GM20000 (cell line): Measurements from ENCODE around the gene TDRD3.

Experiments used
- DNase-seq: peaks from one replicate; pipeline ENCODE4 v3.0.0; 2012; ENCODE audit warnings: low spot score
- TF ChIP-seq, protein P1 (sequence below): IDR thresholded peaks from 2 replicates; pipeline ENCODE4 v1.5.1; 2012; ENCODE audit warnings: mild to moderate bottlenecking, control low read depth; ENCODE audit errors: extremely low read depth, missing control alignments

Gene TDRD3

DNA sequence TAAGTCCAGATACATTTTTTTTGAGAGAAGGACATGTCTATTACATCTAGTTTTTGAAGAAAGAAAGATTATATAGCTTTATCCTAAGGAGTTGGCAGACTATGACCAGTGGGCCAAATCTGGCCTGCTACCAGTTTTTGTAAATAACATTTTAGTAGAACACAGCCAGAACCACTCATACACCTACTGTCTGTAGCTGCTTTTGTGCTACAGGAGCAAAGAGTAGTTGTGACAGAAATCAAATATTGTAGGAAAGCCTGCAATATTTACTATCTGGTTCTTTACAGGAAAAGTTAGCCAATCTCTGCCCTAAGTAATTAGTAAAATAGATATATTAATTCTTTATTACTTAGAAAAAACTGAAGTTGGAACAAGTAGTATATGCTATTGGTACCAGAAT, 17.2 kb downstream of the TDRD3 start:
- DNase-seq = no peak
- TF ChIP-seq, protein P1, sequence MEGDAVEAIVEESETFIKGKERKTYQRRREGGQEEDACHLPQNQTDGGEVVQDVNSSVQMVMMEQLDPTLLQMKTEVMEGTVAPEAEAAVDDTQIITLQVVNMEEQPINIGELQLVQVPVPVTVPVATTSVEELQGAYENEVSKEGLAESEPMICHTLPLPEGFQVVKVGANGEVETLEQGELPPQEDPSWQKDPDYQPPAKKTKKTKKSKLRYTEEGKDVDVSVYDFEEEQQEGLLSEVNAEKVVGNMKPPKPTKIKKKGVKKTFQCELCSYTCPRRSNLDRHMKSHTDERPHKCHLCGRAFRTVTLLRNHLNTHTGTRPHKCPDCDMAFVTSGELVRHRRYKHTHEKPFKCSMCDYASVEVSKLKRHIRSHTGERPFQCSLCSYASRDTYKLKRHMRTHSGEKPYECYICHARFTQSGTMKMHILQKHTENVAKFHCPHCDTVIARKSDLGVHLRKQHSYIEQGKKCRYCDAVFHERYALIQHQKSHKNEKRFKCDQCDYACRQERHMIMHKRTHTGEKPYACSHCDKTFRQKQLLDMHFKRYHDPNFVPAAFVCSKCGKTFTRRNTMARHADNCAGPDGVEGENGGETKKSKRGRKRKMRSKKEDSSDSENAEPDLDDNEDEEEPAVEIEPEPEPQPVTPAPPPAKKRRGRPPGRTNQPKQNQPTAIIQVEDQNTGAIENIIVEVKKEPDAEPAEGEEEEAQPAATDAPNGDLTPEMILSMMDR = no peak

DNA sequence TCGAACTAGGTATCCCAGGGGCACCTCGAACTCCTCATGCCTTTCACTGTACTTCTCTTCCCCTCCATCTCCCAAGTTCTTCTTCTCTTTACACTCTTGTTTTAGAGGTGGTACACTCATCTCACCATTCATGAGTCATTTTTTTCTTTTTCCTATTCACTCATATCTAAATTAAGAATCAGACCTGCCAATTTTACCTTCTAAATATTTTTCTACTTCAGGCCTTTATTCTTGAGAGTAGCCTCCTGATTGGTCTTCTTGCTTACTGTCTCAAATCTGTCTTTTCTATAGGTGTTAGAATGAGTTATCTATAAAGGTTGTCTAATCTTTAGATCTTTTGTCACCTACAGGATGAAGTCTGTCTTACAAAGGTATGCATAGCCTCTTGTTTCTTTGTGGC, 20.7 kb downstream of the TDRD3 start:
- TF ChIP-seq, protein P1 = no peak
- DNase-seq = no peak

DNA sequence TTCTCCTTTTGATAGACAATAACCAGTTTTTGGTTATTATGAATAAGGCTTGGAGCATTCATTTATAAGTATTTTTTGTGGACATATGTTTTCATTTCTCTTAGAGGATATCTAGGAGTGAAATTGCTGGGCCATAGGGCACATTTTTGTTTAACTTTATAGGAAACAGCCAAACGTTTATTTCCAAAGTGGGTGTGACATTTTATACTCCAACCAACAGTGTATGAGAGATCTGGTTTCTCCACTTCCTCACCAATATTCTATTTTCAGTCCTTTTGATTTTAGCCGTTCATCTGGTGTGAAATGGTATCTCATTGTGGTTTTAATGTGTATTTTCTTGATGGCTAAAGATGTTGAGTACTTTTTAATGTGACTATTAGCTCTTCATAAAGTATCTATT, 21.9 kb downstream of the TDRD3 start:
- DNase-seq = no peak
- TF ChIP-seq, protein P1 = no peak

DNA sequence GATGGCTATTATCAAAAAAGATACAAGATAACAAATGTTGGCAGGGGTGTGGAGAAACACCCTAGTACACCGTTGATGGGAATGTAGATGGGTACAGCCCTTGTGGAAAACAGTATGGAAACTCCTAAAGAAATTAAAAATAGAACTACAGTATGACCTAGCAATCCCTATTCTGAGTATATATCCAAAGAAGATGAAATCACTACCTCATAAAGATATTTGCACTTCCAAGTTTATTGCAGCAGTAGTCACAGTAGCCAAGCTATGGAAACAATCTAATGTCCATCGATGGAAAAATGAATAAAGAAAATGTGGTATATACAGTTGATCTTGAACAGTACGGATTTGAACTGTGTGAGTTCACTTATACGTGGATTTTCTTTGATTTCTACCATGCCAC, 28.3 kb downstream of the TDRD3 start:
- TF ChIP-seq, protein P1 = no peak
- no peak for DNase-seq

DNA sequence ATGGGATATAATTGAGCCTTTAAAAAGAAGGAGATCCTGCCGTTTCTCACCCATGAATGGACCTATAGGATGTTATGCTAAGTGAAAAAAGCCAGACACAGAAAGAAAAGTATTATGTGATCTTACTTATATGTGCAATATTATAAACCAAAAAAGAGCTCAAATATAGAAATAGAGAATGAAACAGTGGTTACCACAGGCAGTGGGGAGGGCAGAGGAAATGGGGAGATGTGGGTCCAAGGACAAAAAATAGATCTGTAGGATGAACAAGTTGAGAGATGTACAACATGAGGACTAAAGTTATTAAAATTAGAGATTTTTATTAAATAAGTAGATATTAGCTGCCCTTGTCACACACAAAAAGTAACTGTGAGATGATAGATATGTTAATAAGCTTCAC, 29.1 kb downstream of the TDRD3 start:
- DNase-seq = no peak
- TF ChIP-seq, protein P1 = no peak

DNA sequence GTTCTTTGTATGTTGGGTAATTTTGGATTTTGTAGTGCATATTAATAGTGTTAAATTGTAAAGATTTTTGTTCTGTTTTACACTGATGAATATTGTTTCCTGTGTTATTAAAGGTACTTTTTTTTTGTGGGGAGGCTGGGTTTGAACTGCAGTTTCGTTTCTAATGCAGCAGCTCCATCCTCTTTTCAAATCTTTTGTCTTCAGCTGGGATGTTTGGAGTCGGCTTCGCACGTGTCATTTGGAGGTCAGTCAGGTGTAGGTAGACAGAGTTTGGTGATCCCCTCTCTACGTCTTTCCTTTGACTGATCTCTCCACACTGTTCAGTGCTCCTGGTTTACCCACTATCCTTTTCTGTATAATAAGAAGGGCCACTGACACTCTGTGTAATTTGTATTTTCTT, 30.3 kb downstream of the TDRD3 start:
- no peak for DNase-seq

DNA sequence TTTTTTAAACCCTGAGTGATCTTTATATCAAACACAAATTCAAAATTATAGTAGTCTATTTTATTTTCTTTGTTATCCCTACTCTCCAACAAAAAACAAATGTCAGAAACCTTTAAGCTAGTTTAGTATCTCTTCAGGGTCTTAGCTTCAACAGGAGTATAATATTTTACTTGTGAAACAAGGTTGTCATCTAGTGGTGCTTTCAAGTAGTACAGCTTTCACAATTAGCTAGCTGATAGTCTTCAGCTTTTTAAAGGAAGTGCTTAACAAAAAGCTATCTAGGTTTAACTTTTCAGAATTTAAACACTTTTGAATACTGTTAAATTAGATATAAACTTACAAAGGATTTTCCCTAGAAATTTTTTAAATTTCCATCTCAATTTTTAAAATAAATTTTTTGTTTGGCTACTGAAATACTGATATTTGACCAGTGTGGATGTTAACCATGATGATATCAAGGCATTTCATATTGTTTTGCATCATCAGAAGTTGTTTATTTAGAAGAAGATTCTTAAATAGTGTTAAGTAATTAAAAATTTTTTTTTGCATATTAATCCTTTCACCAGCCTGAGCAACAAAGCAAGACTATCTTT, 34.2 kb downstream of the TDRD3 start:
- TF ChIP-seq, protein P1 = peak; percentile 60
- peak; percentile 19 for DNase-seq

More for the DNA sequence above, 30.3 kb downstream of the TDRD3 start:
- TF ChIP-seq, protein P1 = no peak
